SK-N-SH (cell line): ENCODE data around the gene P2RX4. TPM values are rescaled to one million over a fixed set of nuclear protein-coding genes. Genes with fewer than 3 reads are reported as not detected.

Experiments
- CTCF ChIA-PET: fragments of 300-600, 350-600 bp; formaldehyde crosslinking; extraction: SDS; loops from one replicate; lab custom pipeline; 2021; lab: Yijun Ruan, JAX
- POLR2A ChIA-PET: fragments of 350-600 bp; sonication (Branson Sonifier 250); formaldehyde crosslinking; extraction: SDS; loops from one replicate; lab custom pipeline; 2020; ENCODE audit warnings: antibody characterized with exemption, inconsistent platforms; lab: Yijun Ruan, JAX
- DNase-seq: peaks from one replicate; pipeline ENCODE4 v3.0.0; 2012
- H2AFZ ChIP-seq: fragments of 200-600 bp; sonication (generic); 2 replicates; pipeline ENCODE4 v1.8.1; 2016; ENCODE audit warnings: antibody characterized with exemption, mild to moderate bottlenecking, low read depth
- H3F3A ChIP-seq: fragments of 200-600 bp; sonication (generic); replicated peaks from 2 replicates; pipeline ENCODE3; 2016; ENCODE audit warnings: antibody characterized with exemption, mild to moderate bottlenecking; ENCODE audit not compliant: insufficient read depth
- H3K27ac ChIP-seq, 2 experiments: fragments of 200-500 bp in 1 of 2; fragments of 200-600 bp in 1 of 2; sonication (Bioruptor generic) in 1 of 2; sonication (generic), shearing (Covaris generic) in 1 of 2; 2 replicates each; pipeline versions ENCODE4 v1.5.1 to v1.6.1; 2014 to 2016; ENCODE audit warnings: low read depth in 2 of 2, inconsistent platforms in 1 of 2, low read length in 1 of 2, mild to moderate bottlenecking in 1 of 2, mixed read lengths in 1 of 2
- H3K27me3 ChIP-seq: fragments of 200-600 bp; sonication (generic), shearing (Covaris generic); 2 replicates; pipeline ENCODE4 v1.6.1; 2016; ENCODE audit warnings: mixed run types; ENCODE audit not compliant: insufficient read depth
- H3K36me3 ChIP-seq, 2 experiments: fragments of 200-500 bp in 1 of 2; fragments of 200-600 bp in 1 of 2; sonication (Bioruptor generic) in 1 of 2; sonication (generic) in 1 of 2; replicated peaks in 1 of 2; 2 replicates each; pipeline versions ENCODE3 to v1.5.1; 2014 to 2016; ENCODE audit warnings: low read length in 1 of 2, mild to moderate bottlenecking in 1 of 2; ENCODE audit not compliant: insufficient read depth in 2 of 2, control insufficient read depth in 1 of 2
- H3K4me1 ChIP-seq, 2 experiments: fragments of 200-500 bp in 1 of 2; fragments of 200-600 bp in 1 of 2; sonication (Bioruptor generic) in 1 of 2; sonication (generic), shearing (Covaris generic) in 1 of 2; 2 replicates each; pipeline versions ENCODE4 v1.5.1 to v1.6.1; 2014 to 2016; ENCODE audit warnings: low read depth in 1 of 2, low read length in 1 of 2, mixed run types in 1 of 2; ENCODE audit not compliant: insufficient read depth in 2 of 2, control insufficient read depth in 1 of 2
- H3K4me2 ChIP-seq: fragments of 200-600 bp; sonication (generic), shearing (Covaris generic); 2 replicates; pipeline ENCODE4 v1.6.1; 2017; ENCODE audit warnings: mixed run types
- H3K4me3 ChIP-seq, 2 experiments: fragments of 200-500 bp in 1 of 2; fragments of 200-600 bp in 1 of 2; sonication (Bioruptor generic) in 1 of 2; sonication (generic), shearing (Covaris generic) in 1 of 2; 2 replicates each; pipeline versions ENCODE4 v1.5.1 to v1.8.1; 2014 to 2016; ENCODE audit warnings: low read depth in 2 of 2, inconsistent platforms in 1 of 2, low read length in 1 of 2, mild to moderate bottlenecking in 1 of 2, mixed read lengths in 1 of 2, moderate library complexity in 1 of 2
- H3K79me2 ChIP-seq: fragments of 200-600 bp; sonication (generic); 2 replicates; pipeline ENCODE4 v1.8.1; 2017; ENCODE audit warnings: mild to moderate bottlenecking; ENCODE audit not compliant: insufficient read depth
- H3K9ac ChIP-seq: fragments of 200-600 bp; sonication (generic); 2 replicates; pipeline ENCODE4 v1.6.1; 2017; ENCODE audit warnings: mixed run types
- H3K9me2 ChIP-seq: fragments of 200-600 bp; sonication (generic); 2 replicates; pipeline ENCODE4 v1.6.1; 2017; ENCODE audit warnings: mixed run types
- H3K9me3 ChIP-seq: fragments of 200-600 bp; sonication (generic); 2 replicates; pipeline ENCODE4 v1.6.1; 2017; ENCODE audit warnings: mixed run types, mild to moderate bottlenecking, moderate library complexity
- H4K20me1 ChIP-seq: fragments of 200-600 bp; sonication (generic); 2 replicates; pipeline ENCODE4 v1.6.1; 2017; ENCODE audit warnings: mild to moderate bottlenecking, mixed run types; ENCODE audit not compliant: insufficient read depth
- CHD2 ChIP-seq: fragments of 150-350 bp; IDR thresholded peaks from 2 replicates; pipeline ENCODE4 v1.6.1; 2018; ENCODE audit warnings: low read length; ENCODE audit not compliant: partially characterized antibody
- FOXJ3 ChIP-seq: sonication (generic); formaldehyde crosslinking; IDR thresholded peaks from 2 replicates; pipeline ENCODE4 v1.5.1; 2020; ENCODE audit warnings: mild to moderate bottlenecking, missing genetic modification reagents
- GABPA ChIP-seq: IDR thresholded peaks from 2 replicates; pipeline ENCODE4 v1.4.0; 2012; ENCODE audit warnings: low read depth, mild to moderate bottlenecking
- IRF3 ChIP-seq: fragments of 150-350 bp; IDR thresholded peaks from 2 replicates; pipeline ENCODE4 v1.6.1; 2016; ENCODE audit warnings: mild to moderate bottlenecking, low read depth, low read length
- JUND ChIP-seq: IDR thresholded peaks from 2 replicates; pipeline ENCODE4 v1.4.0; 2012
- POLR2AphosphoS5 ChIP-seq: IDR thresholded peaks from 2 replicates; pipeline ENCODE4 v1.6.1; 2012; ENCODE audit warnings: low read depth, low read length
- RCOR1 ChIP-seq: fragments of 150-350 bp; IDR thresholded peaks from 2 replicates; pipeline ENCODE4 v1.6.1; 2017; ENCODE audit warnings: antibody characterized with exemption, low read length
- REST ChIP-seq: IDR thresholded peaks from 2 replicates; pipeline ENCODE4 v1.6.1; 2012; ENCODE audit warnings: mild to moderate bottlenecking, low read depth, low read length, moderate library complexity
- RXRA ChIP-seq: IDR thresholded peaks from 2 replicates; pipeline ENCODE4 v1.4.0; 2012; ENCODE audit warnings: low read depth, mild to moderate bottlenecking, borderline replicate concordance
- YY1 ChIP-seq: IDR thresholded peaks from 2 replicates; pipeline ENCODE4 v1.4.0; 2012; ENCODE audit warnings: low read depth, mild to moderate bottlenecking
- WGBS: methylation state at CpG from one replicate; pipeline ENCODE4 v1.1.6; 2017; ENCODE audit warnings: low lambda C conversion rate; 5-methylcytosine and 5-hydroxymethylcytosine counted together
- polyA plus RNA-seq, 3 experiments: library from polyadenylated mRNA; depleted of rRNA; stranded (reverse); fragments of >200 nt; gene quantifications; 2 replicates each; pipeline ENCODE4 v1.2.3, GENCODE V29; 2012
- TF ChIP-seq, protein P1 (sequence below): fragments of 200-600 bp; sonication (generic); IDR thresholded peaks from 2 replicates; pipeline ENCODE4 v1.6.1; 2017; ENCODE audit warnings: antibody characterized with exemption, mild to moderate bottlenecking, moderate library complexity

Gene P2RX4
- polyA plus RNA-seq, 1 of the 3 experiments (the other 2 are of a cell fraction), result 32.2 TPM

DNA sequence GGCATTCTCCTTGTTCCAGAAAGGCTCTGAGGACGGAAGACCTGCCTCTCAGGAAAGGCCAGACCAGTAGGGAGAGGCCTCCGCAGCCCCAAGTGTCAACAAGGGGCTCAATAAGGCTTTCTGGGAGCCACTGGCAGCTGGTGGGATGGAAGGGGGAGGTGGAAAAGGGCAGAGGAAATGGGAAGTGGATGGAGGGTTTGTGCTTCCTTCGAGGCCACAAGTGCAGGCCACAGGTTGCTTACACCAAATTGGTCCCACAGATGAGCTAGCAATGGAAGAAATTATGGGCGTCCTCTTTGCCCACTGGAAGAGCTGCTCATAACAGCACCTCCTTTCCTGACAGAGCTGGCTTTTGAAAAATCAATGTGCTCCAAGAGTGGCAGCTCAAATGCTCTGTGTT lies 28.2 kb downstream of the P2RX4 start:
- DNase-seq, result no peak
- Histone ChIP-seq H3K27me3 (no peaks in the 10 kb centered on the region), H3K4me1 (peaks cover 0 to 4% of the 10 kb centered on the region in 2 experiments; a peak in 1 of 4 replicates), H3K9me2 (no peaks in the 10 kb centered on the region), H2AFZ (no peak overlapping the region), H3K4me3 (no peak overlapping the region), H3K36me3 (no peaks in the 10 kb centered on the region), H3K4me2 (no peak overlapping the region), H3K9ac (no peak overlapping the region), H3K9me3 (no peaks in the 10 kb centered on the region), H4K20me1 (no peaks in the 10 kb centered on the region), H3F3A (no peaks in the 10 kb centered on the region)
- ChIA-PET CTCF (interaction anchor here (1.3 to 3.4 kb wide), 2 partner anchors 8 to 28 kb away, joined by 3 to 35 read pairs; no protein-coding TSS in a partner anchor), POLR2A (no interaction called here)
- WGBS, result 92% methylated on average over 2 of the region's 4 CpGs
- TF ChIP-seq RXRA (no peak), REST (no peak), GABPA (no peak), IRF3 (no peak), YY1 (no peak), JUND (no peak), RCOR1 (no peak), FOXJ3 (no peak), POLR2AphosphoS5 (no peak), CHD2 (no peak)
- TF ChIP-seq, protein P1, sequence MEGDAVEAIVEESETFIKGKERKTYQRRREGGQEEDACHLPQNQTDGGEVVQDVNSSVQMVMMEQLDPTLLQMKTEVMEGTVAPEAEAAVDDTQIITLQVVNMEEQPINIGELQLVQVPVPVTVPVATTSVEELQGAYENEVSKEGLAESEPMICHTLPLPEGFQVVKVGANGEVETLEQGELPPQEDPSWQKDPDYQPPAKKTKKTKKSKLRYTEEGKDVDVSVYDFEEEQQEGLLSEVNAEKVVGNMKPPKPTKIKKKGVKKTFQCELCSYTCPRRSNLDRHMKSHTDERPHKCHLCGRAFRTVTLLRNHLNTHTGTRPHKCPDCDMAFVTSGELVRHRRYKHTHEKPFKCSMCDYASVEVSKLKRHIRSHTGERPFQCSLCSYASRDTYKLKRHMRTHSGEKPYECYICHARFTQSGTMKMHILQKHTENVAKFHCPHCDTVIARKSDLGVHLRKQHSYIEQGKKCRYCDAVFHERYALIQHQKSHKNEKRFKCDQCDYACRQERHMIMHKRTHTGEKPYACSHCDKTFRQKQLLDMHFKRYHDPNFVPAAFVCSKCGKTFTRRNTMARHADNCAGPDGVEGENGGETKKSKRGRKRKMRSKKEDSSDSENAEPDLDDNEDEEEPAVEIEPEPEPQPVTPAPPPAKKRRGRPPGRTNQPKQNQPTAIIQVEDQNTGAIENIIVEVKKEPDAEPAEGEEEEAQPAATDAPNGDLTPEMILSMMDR, result no peak
- TF ChIP-seq, all 33 proteins: peak for 0
- no peak overlapping the region for H3K27ac ChIP-seq
- no peaks in the 10 kb centered on the region for H3K79me2 ChIP-seq
